Measurements from ENCODE around the gene MLPH. TPM values are rescaled to one million over a fixed set of nuclear protein-coding genes. Genes with fewer than 3 reads are reported as not detected.
A peak's percentile ranks its signal among the peaks of the same experiment; 100 is the strongest.

The MLPH gene
- total and polyA plus RNA-seq, 10 donors = 0.09 to 1.4 (median 0.35) TPM; not detected in 3

DNA sequence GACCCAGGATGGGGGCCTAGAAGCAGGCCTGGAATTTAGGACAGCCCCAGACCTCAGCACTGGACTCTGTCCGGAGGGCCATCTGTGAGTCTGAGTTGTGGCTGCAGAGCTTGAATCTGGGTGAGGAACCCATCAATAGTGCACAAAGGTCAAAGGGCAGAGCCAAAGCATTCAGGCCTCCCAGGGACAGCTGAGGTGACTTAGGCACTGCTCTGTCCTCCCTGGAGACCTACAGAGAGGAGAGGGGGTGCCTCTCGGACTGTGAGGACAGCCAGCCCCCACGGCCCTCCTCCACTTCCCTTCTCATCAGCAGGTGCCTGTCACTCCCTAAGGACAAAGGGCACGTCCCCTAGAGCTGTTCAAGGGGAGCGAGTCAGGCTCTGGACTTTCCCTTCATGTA, 54.2 kb downstream of the MLPH start:
- peak; percentile 30 for DNase-seq
- no peak overlapping the region for H3K4me3 ChIP-seq
- no peaks in the 10 kb centered on the region for H3K9me3 ChIP-seq
- H3K27me3 ChIP-seq (replicated peaks in 1 of 7) = peaks cover 0 to 35% (median 0%) of the 10 kb centered on the region in 7 donors
- peaks cover 0 to 16% (median 3%) of the 10 kb centered on the region in 6 donors for H3K4me1 ChIP-seq
- H3K36me3 ChIP-seq = no peaks in the 10 kb centered on the region
- WGBS, 5 donors = 48 to 70% (median 67%) methylated on average over 5 of the region's 5 CpGs
- intact Hi-C loops (cut with DNase I; ENCODE audit: low total_unique reads) = no loop called here
- TF ChIP-seq POLR2A (IDR thresholded peaks at IDR 0.05) (no peak), POLR2AphosphoS5 (IDR thresholded peaks at IDR 0.05) (no peak)
- TF ChIP-seq, protein P1, sequence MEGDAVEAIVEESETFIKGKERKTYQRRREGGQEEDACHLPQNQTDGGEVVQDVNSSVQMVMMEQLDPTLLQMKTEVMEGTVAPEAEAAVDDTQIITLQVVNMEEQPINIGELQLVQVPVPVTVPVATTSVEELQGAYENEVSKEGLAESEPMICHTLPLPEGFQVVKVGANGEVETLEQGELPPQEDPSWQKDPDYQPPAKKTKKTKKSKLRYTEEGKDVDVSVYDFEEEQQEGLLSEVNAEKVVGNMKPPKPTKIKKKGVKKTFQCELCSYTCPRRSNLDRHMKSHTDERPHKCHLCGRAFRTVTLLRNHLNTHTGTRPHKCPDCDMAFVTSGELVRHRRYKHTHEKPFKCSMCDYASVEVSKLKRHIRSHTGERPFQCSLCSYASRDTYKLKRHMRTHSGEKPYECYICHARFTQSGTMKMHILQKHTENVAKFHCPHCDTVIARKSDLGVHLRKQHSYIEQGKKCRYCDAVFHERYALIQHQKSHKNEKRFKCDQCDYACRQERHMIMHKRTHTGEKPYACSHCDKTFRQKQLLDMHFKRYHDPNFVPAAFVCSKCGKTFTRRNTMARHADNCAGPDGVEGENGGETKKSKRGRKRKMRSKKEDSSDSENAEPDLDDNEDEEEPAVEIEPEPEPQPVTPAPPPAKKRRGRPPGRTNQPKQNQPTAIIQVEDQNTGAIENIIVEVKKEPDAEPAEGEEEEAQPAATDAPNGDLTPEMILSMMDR (IDR thresholded peaks at IDR 0.05 in 8 of 11, conservative IDR thresholded peaks at IDR 0.05 in 3 of 11) = no peak
- H3K27ac ChIP-seq = no peak overlapping the region

DNA sequence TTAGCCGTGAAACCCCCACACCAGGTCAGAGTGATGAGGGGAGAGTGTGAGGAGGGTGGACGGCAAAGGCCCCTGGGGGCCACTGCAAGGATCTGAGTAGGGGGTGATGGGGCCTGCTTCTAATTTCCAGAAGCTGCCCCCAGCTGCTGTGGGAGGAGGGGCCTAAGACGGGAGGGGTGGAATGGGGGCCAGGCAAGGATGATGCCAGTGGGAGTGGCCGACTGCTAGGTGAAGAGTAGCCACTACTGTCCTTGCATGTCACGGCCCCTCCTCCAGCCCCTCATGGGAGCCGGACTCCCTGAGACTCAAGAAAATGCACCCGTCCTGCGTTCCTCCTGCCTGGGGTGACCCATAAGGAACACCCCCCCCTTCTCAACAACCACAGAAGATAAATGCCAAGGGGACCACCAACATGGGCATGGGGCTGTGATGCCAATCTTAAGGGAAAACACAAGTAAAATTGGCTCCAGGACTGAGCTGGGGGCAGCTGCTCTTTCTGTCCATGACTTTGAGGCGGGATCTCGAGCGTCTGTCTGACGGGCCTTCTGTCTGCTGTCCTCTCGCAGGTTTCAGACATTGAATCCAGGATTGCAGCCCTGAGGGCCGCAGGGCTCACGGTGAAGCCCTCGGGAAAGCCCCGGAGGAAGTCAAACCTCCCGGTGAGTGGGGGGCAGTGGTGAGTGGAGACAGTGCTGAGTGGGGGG, 55.1 kb downstream of the MLPH start:
- no peaks in the 10 kb centered on the region for H3K36me3 ChIP-seq
- peak; percentile 47 for DNase-seq
- intact Hi-C loops (cut with DNase I; ENCODE audit: low total_unique reads) = no loop called here

DNA sequence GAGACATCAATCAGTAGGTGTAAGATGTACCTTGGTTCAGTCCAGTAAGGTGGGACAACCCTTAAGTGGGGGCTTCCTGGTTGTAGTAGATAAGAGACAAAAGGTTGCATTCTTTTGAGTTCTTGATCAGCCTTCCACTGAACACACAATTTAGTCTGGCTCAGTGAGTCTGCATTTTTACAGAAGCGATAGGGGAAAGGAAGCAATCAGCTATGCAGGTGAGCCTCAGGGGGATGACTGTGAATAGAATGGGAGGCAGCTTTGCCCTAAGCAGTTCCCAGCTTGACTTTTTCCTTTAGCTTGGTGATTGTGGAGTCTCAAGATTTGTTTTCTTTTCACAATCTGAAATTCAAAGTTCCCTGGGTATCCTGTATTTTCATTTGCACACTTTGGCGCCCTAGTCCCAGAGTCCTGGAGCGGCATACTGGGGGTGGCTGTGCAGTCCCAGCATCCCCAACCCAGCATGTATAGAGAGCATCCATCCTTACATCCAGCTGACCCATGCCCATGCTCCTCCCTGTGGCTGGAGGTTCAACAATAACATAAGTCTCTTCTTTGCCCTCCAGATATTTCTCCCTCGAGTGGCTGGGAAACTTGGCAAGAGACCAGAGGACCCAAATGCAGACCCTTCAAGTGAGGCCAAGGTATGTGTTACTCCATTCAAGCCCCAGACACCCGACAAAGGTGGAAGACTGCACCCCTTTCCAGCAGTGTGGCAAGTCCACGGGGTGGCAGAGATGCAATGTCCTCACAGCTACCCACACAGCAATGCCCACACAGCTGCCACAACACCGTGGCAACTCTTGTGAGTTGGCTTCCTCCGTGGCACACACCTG, 59.2 kb downstream of the MLPH start:
- peak; percentile 40 for DNase-seq
- H3K27me3 ChIP-seq (replicated peaks in 1 of 7) = peaks cover 0 to 46% (median 0%) of the 10 kb centered on the region in 7 donors
- intact Hi-C loops (cut with DNase I; ENCODE audit: low total_unique reads) = no loop called here
- no peaks in the 10 kb centered on the region for H3K36me3 ChIP-seq
- no peak overlapping the region for H3K27ac ChIP-seq
- no peak overlapping the region for H3K4me3 ChIP-seq
- H3K4me1 ChIP-seq = peaks cover 0 to 3% (median 0%) of the 10 kb centered on the region in 6 donors
- H3K9me3 ChIP-seq = no peaks in the 10 kb centered on the region
- TF ChIP-seq POLR2AphosphoS5 (IDR thresholded peaks at IDR 0.05) (no peak), POLR2A (IDR thresholded peaks at IDR 0.05) (no peak)
- TF ChIP-seq, protein P1 (IDR thresholded peaks at IDR 0.05 in 8 of 11, conservative IDR thresholded peaks at IDR 0.05 in 3 of 11) = no peak
- 72 to 83% (median 76%) methylated on average over 8 of the region's 8 CpGs for WGBS, 5 donors

More for the DNA sequence above, 55.1 kb downstream of the MLPH start:
- no peak overlapping the region for H3K4me3 ChIP-seq
- no peaks in the 10 kb centered on the region for H3K9me3 ChIP-seq
- 86 to 96% (median 91%) methylated on average over 18 of the region's 18 CpGs for WGBS, 5 donors
- H3K27me3 ChIP-seq (replicated peaks in 1 of 7) = peaks cover 0 to 33% (median 0%) of the 10 kb centered on the region in 7 donors
- H3K27ac ChIP-seq = no peak overlapping the region
- TF ChIP-seq, protein P1 (IDR thresholded peaks at IDR 0.05 in 8 of 11, conservative IDR thresholded peaks at IDR 0.05 in 3 of 11) = no peak
- no peak for TF ChIP-seq POLR2A (IDR thresholded peaks at IDR 0.05)
- no peak for TF ChIP-seq POLR2AphosphoS5 (IDR thresholded peaks at IDR 0.05)
- H3K4me1 ChIP-seq = peaks cover 0 to 16% (median 3%) of the 10 kb centered on the region in 6 donors
